Brain microvascular endothelial cell (primary cell): ENCODE results near the gene TSTD2.
"Not testable (repeated sequence)": the region's sequence is repeated elsewhere in the genome, so short reads cannot be mapped to it uniquely, and the experiment has no call there.

Experiments used
- DNase-seq: peaks from one replicate; pipeline ENCODE4 v3.0.0-alpha.2; 2020
- H3K27ac ChIP-seq: fragments of 250-450 bp; sonication (Bioruptor Pico); 2 replicates; pipeline ENCODE4 v1.5.1; 2020; ENCODE audit warnings: mild to moderate bottlenecking, moderate library complexity
- H3K27me3 ChIP-seq: fragments of 250-450 bp; sonication (Bioruptor Pico); replicated peaks from 2 replicates; pipeline ENCODE4 v1.5.1; 2020; ENCODE audit warnings: mild to moderate bottlenecking
- H3K36me3 ChIP-seq: fragments of 250-450 bp; sonication (Bioruptor Pico); replicated peaks from 2 replicates; pipeline ENCODE4 v1.5.1; 2020; ENCODE audit warnings: mild to moderate bottlenecking
- H3K4me3 ChIP-seq: 2 replicates; pipeline ENCODE4 v1.5.1; 2011; ENCODE audit warnings: low read depth, mild to moderate bottlenecking, control low read depth, low read length, moderate library complexity
- in situ Hi-C: cut with HindIII; loops from 2 replicates; pipeline ENCODE4 v1.10.0; 2017; ENCODE audit warnings: low sequenced_read_pairs, low pct_ligation_motif_present
- TF ChIP-seq, protein P1 (sequence below): IDR thresholded peaks from 2 replicates; pipeline ENCODE4 v1.5.1; 2011; ENCODE audit warnings: low read depth, mild to moderate bottlenecking, moderate library complexity, low read length, control low read depth, inconsistent platforms; ENCODE audit errors: missing control alignments

The TSTD2 gene

DNA sequence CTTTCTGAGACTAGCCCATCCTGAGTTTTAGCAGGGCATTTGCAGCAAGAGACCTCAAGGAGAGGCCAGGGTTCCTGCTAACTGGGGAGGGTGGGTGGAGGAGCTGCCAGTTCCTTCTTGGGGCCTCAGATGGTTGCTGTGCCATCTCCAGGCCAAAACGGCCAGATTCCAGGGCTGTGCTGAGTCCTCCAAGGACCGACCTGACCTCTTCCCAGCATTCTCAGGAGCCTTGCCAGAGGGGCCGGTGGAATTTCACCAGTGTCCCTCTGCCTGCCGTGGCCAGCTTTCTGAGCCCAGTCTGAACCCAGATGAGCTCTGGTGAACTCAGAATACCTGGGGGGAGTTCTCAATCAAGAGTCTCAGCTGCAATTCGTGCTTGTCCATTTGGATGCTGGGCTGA lies 54.3 kb downstream of the TSTD2 start:
- in situ Hi-C loops = no loop called here
- no peaks in the 10 kb centered on the region for H3K27me3 ChIP-seq
- no peak overlapping the region for H3K4me3 ChIP-seq
- H3K36me3 ChIP-seq = no peaks in the 10 kb centered on the region
- DNase-seq = no peak
- no peak overlapping the region for H3K27ac ChIP-seq
- TF ChIP-seq, protein P1, sequence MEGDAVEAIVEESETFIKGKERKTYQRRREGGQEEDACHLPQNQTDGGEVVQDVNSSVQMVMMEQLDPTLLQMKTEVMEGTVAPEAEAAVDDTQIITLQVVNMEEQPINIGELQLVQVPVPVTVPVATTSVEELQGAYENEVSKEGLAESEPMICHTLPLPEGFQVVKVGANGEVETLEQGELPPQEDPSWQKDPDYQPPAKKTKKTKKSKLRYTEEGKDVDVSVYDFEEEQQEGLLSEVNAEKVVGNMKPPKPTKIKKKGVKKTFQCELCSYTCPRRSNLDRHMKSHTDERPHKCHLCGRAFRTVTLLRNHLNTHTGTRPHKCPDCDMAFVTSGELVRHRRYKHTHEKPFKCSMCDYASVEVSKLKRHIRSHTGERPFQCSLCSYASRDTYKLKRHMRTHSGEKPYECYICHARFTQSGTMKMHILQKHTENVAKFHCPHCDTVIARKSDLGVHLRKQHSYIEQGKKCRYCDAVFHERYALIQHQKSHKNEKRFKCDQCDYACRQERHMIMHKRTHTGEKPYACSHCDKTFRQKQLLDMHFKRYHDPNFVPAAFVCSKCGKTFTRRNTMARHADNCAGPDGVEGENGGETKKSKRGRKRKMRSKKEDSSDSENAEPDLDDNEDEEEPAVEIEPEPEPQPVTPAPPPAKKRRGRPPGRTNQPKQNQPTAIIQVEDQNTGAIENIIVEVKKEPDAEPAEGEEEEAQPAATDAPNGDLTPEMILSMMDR = no peak

DNA sequence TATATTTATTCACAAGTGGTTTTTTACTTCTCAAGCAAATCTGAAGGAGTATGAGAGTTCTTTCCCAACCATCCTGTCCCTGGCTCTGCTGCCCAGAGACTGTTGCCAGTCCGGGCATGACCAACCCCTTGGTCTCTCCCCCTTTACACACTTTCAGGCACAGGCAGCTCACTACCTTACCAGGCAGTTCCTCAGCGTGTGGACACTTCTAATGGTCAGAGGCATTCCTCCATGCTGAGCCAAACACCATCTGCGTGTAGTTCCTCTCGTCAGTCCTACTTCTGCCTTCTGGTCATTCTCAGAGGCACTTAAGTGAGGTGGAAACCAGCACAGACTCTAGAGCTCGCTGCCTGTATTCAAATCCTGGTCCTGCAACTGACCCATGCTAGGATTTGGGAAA lies 56.1 kb downstream of the TSTD2 start:
- in situ Hi-C loops = no loop called here
- no peak for DNase-seq
- Histone ChIP-seq H3K4me3 (no peak overlapping the region), H3K27me3 (no peaks in the 10 kb centered on the region), H3K27ac (no peak overlapping the region), H3K36me3 (no peaks in the 10 kb centered on the region)
- TF ChIP-seq, protein P1 = no peak

DNA sequence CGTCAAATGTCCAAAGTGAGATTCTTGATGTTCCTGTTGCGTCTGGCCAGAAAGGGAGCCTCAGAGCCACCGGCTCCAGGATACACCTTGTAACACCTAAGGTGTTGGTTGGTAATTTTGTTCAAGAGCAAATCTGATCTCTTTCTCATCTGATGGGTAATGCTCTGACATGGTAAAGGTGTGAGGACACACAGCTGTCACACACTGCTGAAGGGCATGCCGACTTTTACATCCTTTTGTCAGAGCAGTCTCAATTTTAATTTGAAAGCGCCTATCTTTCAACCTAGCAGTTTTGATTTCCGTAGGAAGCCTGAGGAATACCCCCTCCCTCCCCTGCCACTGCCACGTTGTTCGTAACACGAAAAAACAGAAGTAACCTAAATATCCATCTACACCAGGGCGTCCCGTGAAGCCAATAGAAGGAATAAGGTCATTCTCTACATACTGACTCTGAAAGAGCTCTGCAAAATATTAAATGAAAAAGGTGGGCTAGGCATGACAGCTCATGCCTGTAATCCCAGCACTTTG lies 57.4 kb downstream of the TSTD2 start:
- in situ Hi-C loops = no loop called here
- TF ChIP-seq, protein P1 = no peak
- Histone ChIP-seq H3K36me3 (no peaks in the 10 kb centered on the region), H3K27me3 (no peaks in the 10 kb centered on the region), H3K4me3 (no peak overlapping the region), H3K27ac (no peak overlapping the region)
- no peak for DNase-seq

DNA sequence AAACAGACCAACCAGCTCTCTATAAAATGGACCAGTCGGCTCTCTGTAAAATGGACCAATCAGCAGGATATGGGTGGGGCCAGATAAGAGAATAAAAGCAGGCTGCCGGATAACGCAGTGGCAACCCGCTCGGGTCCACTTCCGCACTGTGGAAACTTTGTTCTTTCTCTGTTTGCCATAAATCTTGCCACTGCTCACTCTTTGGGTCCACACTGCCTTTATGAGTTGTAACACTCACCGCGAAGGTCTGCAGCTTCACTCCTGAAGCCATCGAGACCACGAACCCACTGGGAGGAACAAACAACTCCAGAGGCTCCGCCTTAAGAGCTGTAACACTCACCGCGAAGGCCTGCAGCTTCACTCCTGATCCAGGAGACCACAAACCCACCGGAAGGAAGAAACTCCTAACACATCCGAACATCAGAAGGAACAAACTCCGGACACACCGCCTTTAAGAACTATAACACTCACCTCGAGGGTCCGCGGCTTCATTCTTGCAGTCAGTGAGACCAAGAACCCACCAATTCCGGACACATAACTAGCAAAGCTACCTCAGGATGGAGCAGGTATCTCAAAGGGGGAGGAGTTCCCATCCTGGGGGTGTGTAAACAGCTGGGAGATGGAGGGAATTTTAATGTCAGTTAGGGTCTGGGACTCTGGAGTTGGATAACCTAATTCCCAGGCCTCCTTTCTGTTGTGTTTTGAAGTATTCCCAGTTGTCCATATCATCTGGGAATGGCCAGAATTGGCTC lies 58.1 kb downstream of the TSTD2 start:
- H3K36me3 ChIP-seq, H3K4me3 ChIP-seq, H3K27ac ChIP-seq, H3K27me3 ChIP-seq, DNase-seq, in situ Hi-C loops: not testable (repeated sequence)

DNA sequence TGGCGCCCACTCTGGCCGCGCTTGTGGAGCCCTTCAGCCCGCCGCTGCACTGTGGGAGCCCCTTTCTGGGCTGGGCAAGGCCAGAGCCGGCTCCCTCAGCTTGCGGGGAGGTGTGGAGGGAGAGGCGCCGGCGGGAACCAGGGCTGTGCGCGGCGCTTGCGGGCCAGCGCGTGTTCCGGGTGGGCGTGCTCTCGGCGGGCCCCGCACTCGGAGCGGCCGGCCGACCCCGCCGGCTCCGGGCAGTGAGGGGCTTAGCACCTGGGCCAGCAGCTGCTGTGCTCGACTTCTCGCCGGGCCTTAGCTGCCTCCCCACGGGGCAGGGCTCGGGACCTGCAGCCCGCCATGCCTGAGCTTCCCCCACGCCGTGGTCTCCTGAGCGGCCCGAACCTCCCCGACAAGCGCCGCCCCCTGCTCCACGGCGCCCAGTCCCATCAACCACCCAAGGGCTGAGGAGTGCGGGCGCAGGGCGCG lies 59.0 kb downstream of the TSTD2 start:
- DNase-seq, in situ Hi-C loops, H3K27me3 ChIP-seq, H3K4me3 ChIP-seq, H3K36me3 ChIP-seq, H3K27ac ChIP-seq: not testable (repeated sequence)

DNA sequence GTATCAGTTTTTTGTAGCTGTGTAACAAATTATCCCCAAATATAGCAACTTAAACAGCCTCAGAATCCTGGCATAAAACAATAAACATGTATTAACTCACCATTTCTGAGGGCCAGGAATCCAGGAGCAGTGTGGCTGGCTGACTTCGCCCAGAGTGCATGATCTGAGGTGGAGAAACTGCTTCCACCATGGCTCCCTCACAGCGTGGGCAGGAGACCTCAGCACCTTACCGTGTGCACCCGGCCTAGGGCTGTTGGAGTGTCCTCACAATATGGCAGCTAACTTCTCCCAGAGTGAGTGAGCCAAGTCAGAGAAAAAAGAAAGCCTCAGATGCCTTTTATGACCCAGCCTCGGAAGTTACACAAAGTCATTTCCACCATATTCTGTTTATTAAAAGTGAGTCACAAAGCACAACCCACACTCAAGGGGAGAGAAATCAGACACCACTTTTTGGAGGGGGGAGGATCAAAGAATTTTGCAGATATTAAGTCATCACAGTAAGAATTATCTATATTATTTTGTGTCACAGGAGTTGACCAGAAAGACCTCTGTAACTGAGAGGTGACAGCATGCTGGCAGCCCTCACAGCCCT lies 59.6 kb downstream of the TSTD2 start:
- no peak overlapping the region for H3K27ac ChIP-seq
- TF ChIP-seq, protein P1 = no peak

DNA sequence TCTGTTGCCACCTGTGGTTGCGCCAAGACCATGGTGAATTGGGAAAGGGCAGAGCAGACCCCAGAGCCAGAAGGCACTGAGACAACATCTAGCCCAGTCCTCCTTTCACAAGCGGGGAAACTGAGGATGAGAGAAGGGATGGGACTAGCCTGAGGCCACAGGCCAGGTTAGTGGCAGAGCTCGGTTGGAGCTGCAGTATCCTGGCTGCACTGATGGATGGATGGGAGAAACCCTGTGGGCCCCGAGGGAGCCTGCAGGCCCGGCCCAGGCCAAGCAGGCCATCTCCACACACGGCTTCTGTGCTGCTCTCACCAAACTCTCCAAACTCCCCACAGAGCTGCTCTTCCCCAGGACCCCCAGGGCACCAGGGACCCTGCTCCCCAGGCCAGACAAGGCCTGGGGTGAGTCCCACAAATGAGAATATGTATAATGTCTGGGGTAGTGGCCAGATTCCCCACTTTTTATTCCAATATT lies 60.2 kb downstream of the TSTD2 start:
- Histone ChIP-seq H3K4me3 (no peak overlapping the region), H3K27ac (no peak overlapping the region), H3K36me3 (no peaks in the 10 kb centered on the region), H3K27me3 (no peaks in the 10 kb centered on the region)
- in situ Hi-C loops = no loop called here
- DNase-seq = no peak
- TF ChIP-seq, protein P1 = no peak

More for the DNA sequence above, 59.6 kb downstream of the TSTD2 start:
- Histone ChIP-seq H3K27me3 (no peaks in the 10 kb centered on the region), H3K36me3 (no peaks in the 10 kb centered on the region), H3K4me3 (no peak overlapping the region)
- DNase-seq = no peak
- in situ Hi-C loops = no loop called here
